Measurements from ENCODE around the gene ACOXL. TPM values are rescaled to one million over a fixed set of nuclear protein-coding genes. Genes with fewer than 3 reads are reported as not detected.

ACOXL gene
- total and polyA plus RNA-seq, 10 of the 15 experiments (the other 5 are each of a cell fraction or from before 2014, with no cell fraction given): 0.05 to 1.3 (median 0.71) TPM

- H3K4me2 ChIP-seq (ENCODE audit: control insufficient read depth, insufficient read depth): no peak overlapping the region
- POLR2A ChIA-PET: no interaction called here
- no peak for FAIRE-seq
- no peaks in the 10 kb centered on the region for H3K79me2 ChIP-seq (ENCODE audit: control insufficient read depth, insufficient read depth, low read length)
- in situ Hi-C loops (cut with MboI): no loop called here
- intact Hi-C loops (cut with micrococcal nuclease; ENCODE audit: unreplicated experiment): no loop called here
- H3K4me3 ChIP-seq: no peak overlapping the region
- H3K4me1 ChIP-seq (ENCODE audit: control insufficient read depth, insufficient read depth, low read length): no peaks in the 10 kb centered on the region
- H3K27ac ChIP-seq (ENCODE audit: control insufficient read depth, insufficient read depth): no peak overlapping the region
- DNase-seq (ENCODE audit: low read depth, low spot score): no peak
- peaks cover 0 to 3% of the 10 kb centered on the region in 2 experiments; a peak in 1 of 4 replicates for H3K27me3 ChIP-seq (replicated peaks in 1 of 2; ENCODE audit: control insufficient read depth in 2 of 2, insufficient read depth in 2 of 2, low read length in 1 of 2)
- SMC1A ChIA-PET (ENCODE audit: uncharacterized antibody, unreplicated experiment): interaction anchor here (0.8 to 2.3 kb wide), 6 partner anchors 9 to 38 kb away, joined by 3 to 11 read pairs (median 4); partner anchors contain the start of gene BUB1
- ATAC-seq: peak; percentile 55
- 25% methylated on average over 6 of the region's 6 CpGs for WGBS (ENCODE audit: insufficient coverage, insufficient replicate concordance, low lambda C conversion rate, missing lambda C conversion rate)
- no peaks in the 10 kb centered on the region for H3K36me3 ChIP-seq (ENCODE audit: control insufficient read depth in 2 of 2, insufficient read depth in 2 of 2, low read length in 1 of 2)
- RAD21 ChIA-PET (ENCODE audit: unreplicated experiment): interaction anchor here (1.6 kb wide), 1 partner anchor 42 kb away, joined by 4 read pairs; no protein-coding TSS in a partner anchor
- H3K9me3 ChIP-seq (replicated peaks; ENCODE audit: control insufficient read depth, insufficient read depth, low read length): no peaks in the 10 kb centered on the region
- no peaks in the 10 kb centered on the region for H4K20me1 ChIP-seq (ENCODE audit: control insufficient read depth, insufficient read depth)
- H2AFZ ChIP-seq (ENCODE audit: control insufficient read depth, low read depth, low read length): no peak overlapping the region
- CTCF ChIA-PET: interaction anchor here (0.7 kb wide), 1 partner anchor 40 kb away, joined by 3 read pairs; no protein-coding TSS in a partner anchor
- no peak overlapping the region for H3K9ac ChIP-seq (ENCODE audit: control insufficient read depth, insufficient read depth, low read length)
- BruUV-seq (replicated peaks): no TSS peak
- TF ChIP-seq RELA (IDR thresholded peaks at IDR 0.05; ENCODE audit: borderline replicate concordance, partially characterized antibody) (no peak), ZBED1 (IDR thresholded peaks at IDR 0.05; ENCODE audit: borderline replicate concordance) (no peak), ETV6 (conservative IDR thresholded peaks at IDR 0.05 in 1 of 2, IDR thresholded peaks at IDR 0.05 in 1 of 2; ENCODE audit: borderline replicate concordance in 1 of 2, low read depth in 1 of 2) (no peak), BHLHE40 (IDR thresholded peaks at IDR 0.05; ENCODE audit: borderline replicate concordance in 1 of 2, low read depth in 2 of 2, low read length in 1 of 2) (no peak), EZH2 (IDR thresholded peaks at IDR 0.05; ENCODE audit: borderline replicate concordance, control insufficient read depth, low read depth, low read length) (no peak), PRDM15 (CRISPR knock-in tag; IDR thresholded peaks at IDR 0.05) (no peak), MLLT1 (IDR thresholded peaks at IDR 0.05) (no peak)
These were observed 18.6 kb upstream of the ACOXL start for GRCh38 chr2:110713513-110714362.

All from GM12878 (cell line).